A549 (cell line): ENCODE measurements around the gene CTNND2. TPM values are rescaled to one million over a fixed set of nuclear protein-coding genes. Genes with fewer than 3 reads are reported as not detected.
"Not testable (repeated sequence)": the region's sequence is repeated elsewhere in the genome, so short reads cannot be mapped to it uniquely, and the experiment has no call there.

Experiments used
- ATAC-seq, 2 experiments: fragments of 200-7000 bp in 1 of 2; fragments of >200 bp in 1 of 2; cut with Nextera tagmentation in 1 of 2; cut with Tn5 transposase in 1 of 2; 3 replicates each; pipeline versions ENCODE4 v1.8.0 to v1.9.1; 2018 to 2020; ENCODE audit warnings: mild to moderate bottlenecking in 1 of 2, moderate library complexity in 1 of 2
- CTCF ChIA-PET: fragments of 300-600 bp; sonication (Branson Sonifier 250); formaldehyde crosslinking; extraction: SDS; loops from one replicate; lab custom pipeline; 2021; ENCODE audit warnings: antibody characterized with exemption, inconsistent platforms; lab: Yijun Ruan, JAX
- POLR2A ChIA-PET: fragments of 350-600 bp; formaldehyde crosslinking; extraction: SDS; loops from one replicate; lab custom pipeline; 2021; ENCODE audit warnings: antibody characterized with exemption, inconsistent platforms; lab: Yijun Ruan, JAX
- DNase-seq, 2 experiments: peaks; one replicate each; pipeline versions ENCODE4 v3.0.0 to v3.0.0-alpha.2; 2011 to 2016; ENCODE audit warnings: low read depth in 1 of 2, low spot score in 1 of 2
- FAIRE-seq: peaks from 2 replicates; lab custom pipeline; 2011; peaks lifted over from hg19 to GRCh38; lab: Jason Lieb, UNC
- H3K27ac ChIP-seq, 2 experiments: fragments of >200 bp; sonication (Bioruptor Twin); formaldehyde crosslinking; 3 replicates each; pipeline ENCODE4 v1.5.1; 2016 to 2017
- H3K4me1 ChIP-seq: fragments of >200 bp; sonication (Bioruptor Twin); formaldehyde crosslinking; 3 replicates; pipeline ENCODE4 v1.6.1; 2016
- H3K4me2 ChIP-seq: fragments of >200 bp; sonication (Bioruptor Twin); formaldehyde crosslinking; 3 replicates; pipeline ENCODE4 v1.6.1; 2016
- H3K4me3 ChIP-seq: fragments of >200 bp; sonication (Bioruptor Twin); formaldehyde crosslinking; 3 replicates; pipeline ENCODE4 v1.5.1; 2016
- H3K9me3 ChIP-seq: fragments of >200 bp; sonication (Bioruptor Twin); formaldehyde crosslinking; 3 replicates; pipeline ENCODE4 v1.6.1; 2016
- BHLHE40 ChIP-seq: IDR thresholded peaks from 2 replicates; pipeline ENCODE4 v1.6.1; 2012; ENCODE audit warnings: low read depth, low read length, inconsistent platforms
- CHD2 ChIP-seq: fragments of 150-350 bp; IDR thresholded peaks from 2 replicates; pipeline ENCODE4 v1.6.1; 2014; ENCODE audit warnings: low read length; ENCODE audit not compliant: partially characterized antibody
- EHMT2 ChIP-seq: fragments of 200-600 bp; sonication (generic); IDR thresholded peaks from 2 replicates; pipeline ENCODE4 v1.6.1; 2016; ENCODE audit warnings: antibody characterized with exemption, low read depth, mild to moderate bottlenecking, moderate library complexity
- EP300 ChIP-seq, 2 experiments: fragments of >200 bp; sonication (Bioruptor Twin); formaldehyde crosslinking; IDR thresholded peaks; 2 replicates in 1 of 2; 3 replicates in 1 of 2; pipeline ENCODE4 v1.6.1; 2016 to 2017
- FOSL2 ChIP-seq, 2 experiments: fragments of 450-650 bp in 1 of 2; fragments of >200 bp in 1 of 2; sonication (Bioruptor Twin) in 1 of 2; formaldehyde crosslinking; IDR thresholded peaks; 2 replicates each; pipeline versions ENCODE4 v1.5.0 to v1.6.1; 2016 to 2020; ENCODE audit warnings: mild to moderate bottlenecking in 1 of 2, moderate library complexity in 1 of 2
- FOXS1 ChIP-seq: fragments of 250-450 bp; sonication (Bioruptor Pico); IDR thresholded peaks from 2 replicates; pipeline ENCODE4 v1.5.0; 2020; ENCODE audit warnings: mild to moderate bottlenecking, moderate library complexity
- GATA3 ChIP-seq: IDR thresholded peaks from 2 replicates; pipeline ENCODE4 v1.6.1; 2012; ENCODE audit warnings: borderline replicate concordance
- HEYL ChIP-seq: fragments of 250-450 bp; sonication (Bioruptor Pico); IDR thresholded peaks from 2 replicates; pipeline ENCODE4 v1.8.0; 2021; ENCODE audit warnings: mild to moderate bottlenecking, moderate library complexity
- HOXB13 ChIP-seq: fragments of 250-450 bp; sonication (Bioruptor Pico); IDR thresholded peaks from 2 replicates; pipeline ENCODE4 v1.5.0; 2020; ENCODE audit warnings: low read depth, mild to moderate bottlenecking, moderate library complexity
- KDM5A ChIP-seq: fragments of 200-600 bp; sonication (generic); IDR thresholded peaks from 2 replicates; pipeline ENCODE4 v1.6.1; 2016; ENCODE audit warnings: antibody characterized with exemption, mild to moderate bottlenecking
- MAFK ChIP-seq: fragments of 450-650 bp; IDR thresholded peaks from 2 replicates; pipeline ENCODE4 v1.6.1; 2014; ENCODE audit not compliant: partially characterized antibody
- MYC ChIP-seq: IDR thresholded peaks from 2 replicates; pipeline ENCODE4 v1.6.1; 2012; ENCODE audit warnings: mild to moderate bottlenecking, inconsistent platforms, low read length, improper control_type of control experiment, borderline replicate concordance
- NFE2L2 ChIP-seq: fragments of 150-350 bp; conservative IDR thresholded peaks from 2 replicates; pipeline ENCODE4 v1.6.1; 2014; ENCODE audit warnings: low read length
- PHF8 ChIP-seq: fragments of 200-600 bp; sonication (generic); IDR thresholded peaks from 2 replicates; pipeline ENCODE4 v1.6.1; 2016; ENCODE audit warnings: low read depth, mild to moderate bottlenecking, antibody characterized with exemption, moderate library complexity, borderline replicate concordance
- RCOR1 ChIP-seq: fragments of 150-350 bp; IDR thresholded peaks from 2 replicates; pipeline ENCODE4 v1.6.1; 2014; ENCODE audit warnings: antibody characterized with exemption, low read length, low read depth
- SMC3 ChIP-seq: fragments of >200 bp; sonication (Bioruptor Twin); formaldehyde crosslinking; IDR thresholded peaks from 3 replicates; pipeline ENCODE4 v1.6.1; 2018; ENCODE audit warnings: inconsistent platforms
- TP53 ChIP-seq: fragments of 250-450 bp; sonication (Bioruptor Pico); IDR thresholded peaks from 2 replicates; pipeline ENCODE4 v1.5.0; 2021; ENCODE audit warnings: mild to moderate bottlenecking, moderate library complexity
- ZNF302 ChIP-seq: fragments of 250-450 bp; sonication (Bioruptor Pico); IDR thresholded peaks from 2 replicates; pipeline ENCODE4 v1.9.0; 2021; ENCODE audit warnings: inconsistent platforms, mild to moderate bottlenecking, moderate library complexity
- WGBS: methylation state at CpG from one replicate; pipeline ENCODE4 v1.1.6; 2017; ENCODE audit errors: missing lambda C conversion rate; 5-methylcytosine and 5-hydroxymethylcytosine counted together
- polyA plus RNA-seq, 4 experiments: library from polyadenylated mRNA; depleted of rRNA in 3 of 4; stranded (reverse); fragments of >200 nt; fragmentation: RNase III in 1 of 4; extraction: RNeasy Plus Mini Kit Qiagen cat#74134 plus additional on column Dnase treatment in 1 of 4; gene quantifications; 2 replicates in 3 of 4; 3 replicates in 1 of 4; pipeline ENCODE4 v1.2.3, GENCODE V29; 2011 to 2017
- TF ChIP-seq, protein P1 (sequence below): fragments of >200 bp; sonication (Bioruptor Twin); formaldehyde crosslinking; IDR thresholded peaks from 3 replicates; pipeline ENCODE4 v1.5.1; 2016
- TF ChIP-seq, protein P2 (sequence below): fragments of 250-450 bp; sonication (Bioruptor Pico); IDR thresholded peaks from 2 replicates; pipeline ENCODE4 v1.5.0; 2020; ENCODE audit warnings: low read depth, mild to moderate bottlenecking, moderate library complexity

CTNND2 gene
- polyA plus RNA-seq, 2 of the 4 experiments (the other 2 are of a cell fraction): not detected

DNA sequence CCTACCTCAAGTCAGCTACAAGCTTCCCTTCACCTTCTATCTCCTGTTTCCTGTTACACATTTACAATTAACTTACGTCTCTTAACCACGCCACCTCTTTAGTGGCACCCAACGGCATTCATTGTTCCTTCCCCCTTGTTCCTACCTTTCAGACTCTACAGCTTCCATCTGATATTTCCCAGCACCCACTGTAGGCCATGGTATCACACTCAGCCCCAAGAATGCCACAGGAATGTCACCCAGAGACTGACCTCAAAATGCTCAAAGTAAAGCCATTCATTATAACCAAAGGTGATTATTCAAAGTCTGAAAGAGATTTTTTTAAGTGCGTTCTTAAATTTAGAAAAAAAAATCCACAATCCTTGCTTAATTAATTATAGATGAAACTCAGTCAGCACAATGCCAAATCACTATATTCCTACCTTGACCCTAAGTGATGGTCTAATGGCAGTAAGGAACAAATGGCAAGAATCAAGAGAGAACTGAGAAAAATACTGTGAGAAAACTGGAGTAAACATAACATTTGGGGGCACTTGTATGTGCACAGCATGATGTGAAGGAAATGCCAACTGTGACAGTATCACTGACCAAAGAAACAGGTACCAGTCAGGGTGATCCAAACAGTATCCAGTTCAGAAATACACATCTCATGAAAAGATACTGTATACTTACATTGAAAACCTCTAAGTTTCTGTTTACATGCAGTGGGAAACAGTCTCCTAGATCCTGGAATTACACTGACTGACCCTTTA lies 52.1 kb downstream of the CTNND2 start:
- ChIA-PET POLR2A (no interaction called here), CTCF (no interaction called here)
- TF ChIP-seq FOSL2 (IDR thresholded peaks at IDR 0.05): no peak
- TF ChIP-seq FOSL2 (CRISPR knock-in tag; IDR thresholded peaks at IDR 0.05): no peak
- TF ChIP-seq ZNF302 (CRISPR knock-in tag): no peak
- no peak for TF ChIP-seq GATA3
- TF ChIP-seq BHLHE40: no peak
- no peak for TF ChIP-seq EHMT2
- TF ChIP-seq MAFK: no peak
- TF ChIP-seq NFE2L2: no peak
- TF ChIP-seq TP53 (CRISPR knock-in tag): no peak
- no peak for TF ChIP-seq PHF8
- no peak for TF ChIP-seq RCOR1
- no peak for TF ChIP-seq SMC3
- H3K9me3 ChIP-seq: no peaks in the 10 kb centered on the region
- no peak overlapping the region for H3K4me2 ChIP-seq
- no peak for FAIRE-seq
- no peak overlapping the region for H3K27ac ChIP-seq
- H3K4me3 ChIP-seq: no peak overlapping the region
- 16% methylated on average over 4 of the region's 4 CpGs for WGBS
- no peak for DNase-seq
- ATAC-seq: no peak
- H3K4me1 ChIP-seq: no peaks in the 10 kb centered on the region

DNA sequence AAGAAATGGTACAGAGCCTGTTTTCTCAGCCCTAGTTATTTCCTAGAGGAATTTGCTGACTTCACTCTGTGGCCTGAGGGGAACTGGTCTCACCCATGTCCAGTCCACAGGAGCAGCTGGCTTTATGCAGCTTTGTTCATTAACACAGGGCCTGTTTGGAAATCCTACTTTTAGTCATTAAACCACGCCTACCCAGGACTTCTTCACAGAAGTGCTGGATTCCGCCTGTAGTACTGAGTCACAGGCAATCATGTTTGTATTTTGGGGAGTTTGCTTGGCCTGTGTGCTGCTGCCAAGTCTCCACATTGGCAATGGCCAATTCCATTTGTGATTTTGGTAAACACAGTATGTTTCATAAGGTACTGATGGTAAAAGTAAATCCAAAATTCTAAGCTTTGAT lies 52.8 kb downstream of the CTNND2 start:
- no peak overlapping the region for H3K4me2 ChIP-seq
- POLR2A ChIA-PET: no interaction called here
- no peak overlapping the region for H3K27ac ChIP-seq
- DNase-seq: no peak
- no peak for ATAC-seq
- no peaks in the 10 kb centered on the region for H3K4me1 ChIP-seq
- no peak for FAIRE-seq
- no peak overlapping the region for H3K4me3 ChIP-seq
- CTCF ChIA-PET: no interaction called here
- WGBS: 20% methylated on average over 2 of the region's 2 CpGs
- no peak for TF ChIP-seq FOSL2 (IDR thresholded peaks at IDR 0.05)
- TF ChIP-seq FOSL2 (CRISPR knock-in tag; IDR thresholded peaks at IDR 0.05): no peak
- TF ChIP-seq, protein P1, sequence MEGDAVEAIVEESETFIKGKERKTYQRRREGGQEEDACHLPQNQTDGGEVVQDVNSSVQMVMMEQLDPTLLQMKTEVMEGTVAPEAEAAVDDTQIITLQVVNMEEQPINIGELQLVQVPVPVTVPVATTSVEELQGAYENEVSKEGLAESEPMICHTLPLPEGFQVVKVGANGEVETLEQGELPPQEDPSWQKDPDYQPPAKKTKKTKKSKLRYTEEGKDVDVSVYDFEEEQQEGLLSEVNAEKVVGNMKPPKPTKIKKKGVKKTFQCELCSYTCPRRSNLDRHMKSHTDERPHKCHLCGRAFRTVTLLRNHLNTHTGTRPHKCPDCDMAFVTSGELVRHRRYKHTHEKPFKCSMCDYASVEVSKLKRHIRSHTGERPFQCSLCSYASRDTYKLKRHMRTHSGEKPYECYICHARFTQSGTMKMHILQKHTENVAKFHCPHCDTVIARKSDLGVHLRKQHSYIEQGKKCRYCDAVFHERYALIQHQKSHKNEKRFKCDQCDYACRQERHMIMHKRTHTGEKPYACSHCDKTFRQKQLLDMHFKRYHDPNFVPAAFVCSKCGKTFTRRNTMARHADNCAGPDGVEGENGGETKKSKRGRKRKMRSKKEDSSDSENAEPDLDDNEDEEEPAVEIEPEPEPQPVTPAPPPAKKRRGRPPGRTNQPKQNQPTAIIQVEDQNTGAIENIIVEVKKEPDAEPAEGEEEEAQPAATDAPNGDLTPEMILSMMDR: no peak
- no peak for TF ChIP-seq HOXB13 (CRISPR knock-in tag)
- TF ChIP-seq KDM5A: no peak
- TF ChIP-seq RCOR1: no peak
- TF ChIP-seq EP300 (IDR thresholded peaks at IDR 0.05): no peak
- no peak for TF ChIP-seq FOXS1 (CRISPR knock-in tag)
- no peak for TF ChIP-seq HEYL
- TF ChIP-seq MAFK: no peak
- TF ChIP-seq MYC: no peak
- TF ChIP-seq, protein P2, sequence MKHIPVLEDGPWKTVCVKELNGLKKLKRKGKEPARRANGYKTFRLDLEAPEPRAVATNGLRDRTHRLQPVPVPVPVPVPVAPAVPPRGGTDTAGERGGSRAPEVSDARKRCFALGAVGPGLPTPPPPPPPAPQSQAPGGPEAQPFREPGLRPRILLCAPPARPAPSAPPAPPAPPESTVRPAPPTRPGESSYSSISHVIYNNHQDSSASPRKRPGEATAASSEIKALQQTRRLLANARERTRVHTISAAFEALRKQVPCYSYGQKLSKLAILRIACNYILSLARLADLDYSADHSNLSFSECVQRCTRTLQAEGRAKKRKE (CRISPR knock-in tag): no peak
- TF ChIP-seq CHD2: no peak
- no peaks in the 10 kb centered on the region for H3K9me3 ChIP-seq

DNA sequence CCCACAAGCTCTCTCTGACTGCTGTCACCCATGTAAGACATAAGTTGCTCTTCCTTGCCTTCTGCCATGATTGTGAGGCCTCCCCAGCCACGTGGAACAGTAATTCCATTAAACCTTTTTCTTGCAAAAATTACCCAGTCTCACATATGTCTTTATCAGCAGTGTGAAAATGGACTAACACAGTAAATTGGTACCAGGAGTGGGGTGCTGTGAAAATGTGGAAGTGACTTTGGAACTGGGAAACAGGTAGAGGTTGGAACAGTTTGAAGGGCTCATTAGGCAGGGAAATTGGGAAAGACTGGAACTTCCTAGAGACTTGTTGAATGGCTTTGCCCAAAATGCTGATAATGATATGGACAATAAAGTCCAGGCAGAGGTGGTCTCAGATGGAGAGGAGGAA lies 75.7 kb downstream of the CTNND2 start:
- DNase-seq, H3K27ac ChIP-seq, H3K4me2 ChIP-seq, H3K4me1 ChIP-seq, CTCF ChIA-PET, ATAC-seq, H3K9me3 ChIP-seq, POLR2A ChIA-PET, FAIRE-seq, H3K4me3 ChIP-seq: not testable (repeated sequence)
- 0% methylated on average over 1 of the region's 1 CpG for WGBS
